CD4-positive, alpha-beta T cell (primary cell): Measurements from ENCODE around the gene INTU. TPM values are rescaled to one million over a fixed set of nuclear protein-coding genes. Genes with fewer than 3 reads are reported as not detected.

Source experiments
- ATAC-seq: fragments of 200-7000 bp; cut with Tn5 transposase; one replicate; pipeline ENCODE4 v1.10.0; 2022; ENCODE audit warnings: mild to moderate bottlenecking; ENCODE audit not compliant: poor library complexity
- CTCF ChIA-PET: fragments of 350-600 bp; sonication (Branson Sonifier 250); formaldehyde crosslinking; loops from one replicate; lab custom pipeline; 2021; ENCODE audit warnings: antibody characterized with exemption, inconsistent platforms; lab: Charles Lee
- POLR2A ChIA-PET: fragments of 350-600 bp; sonication (Branson Sonifier 250); formaldehyde crosslinking; loops from one replicate; lab custom pipeline; 2021; ENCODE audit warnings: antibody characterized with exemption, inconsistent platforms; lab: Charles Lee
- DNase-seq, 14 experiments: peaks; one replicate each; pipeline ENCODE4 v3.0.0-alpha.2; 2013 to 2020; ENCODE audit warnings: mixed read lengths in 2 of 14
- H3K27ac ChIP-seq, 2 donors: one replicate each; pipeline versions ENCODE4 v1.5.1 to v1.7.0; 2013; ENCODE audit warnings: low read length in 2 of 2, low read depth in 1 of 2, mild to moderate bottlenecking in 1 of 2
- H3K27me3 ChIP-seq, 2 experiments: 1 replicate in 1 of 2; 2 replicates in 1 of 2; pipeline versions ENCODE4 v1.6.1 to v1.7.0; 2013; ENCODE audit warnings: low read length in 2 of 2, control low read depth in 1 of 2, mild to moderate bottlenecking in 1 of 2, moderate library complexity in 1 of 2; ENCODE audit not compliant: insufficient read depth in 2 of 2, control insufficient read depth in 1 of 2
- H3K36me3 ChIP-seq: one replicate; pipeline ENCODE4 v1.6.1; 2013; ENCODE audit warnings: low read length, control low read depth; ENCODE audit not compliant: insufficient read depth
- H3K4me1 ChIP-seq: one replicate; pipeline ENCODE4 v1.6.1; 2013; ENCODE audit warnings: low read length, control low read depth; ENCODE audit not compliant: insufficient read depth
- H3K4me3 ChIP-seq: one replicate; pipeline ENCODE4 v1.5.1; 2013; ENCODE audit warnings: mild to moderate bottlenecking, low read length, moderate library complexity
- H3K9me3 ChIP-seq, 2 experiments: 1 replicate in 1 of 2; 2 replicates in 1 of 2; pipeline versions ENCODE4 v1.6.1 to v1.7.0; 2013; ENCODE audit warnings: low read length in 2 of 2, mild to moderate bottlenecking in 2 of 2, control low read depth in 1 of 2, moderate library complexity in 1 of 2; ENCODE audit not compliant: control insufficient read depth in 1 of 2, insufficient read depth in 1 of 2
- H3K27ac Mint-ChIP-seq: one replicate; pipeline ENCODE4 v1.8.0; 2020; ENCODE audit warnings: mixed read lengths
- H3K27me3 Mint-ChIP-seq: one replicate; pipeline ENCODE4 v1.8.0; 2021; ENCODE audit warnings: mixed read lengths
- H3K36me3 Mint-ChIP-seq: one replicate; pipeline ENCODE4 v1.8.0; 2021; ENCODE audit warnings: low read depth, mixed read lengths
- H3K4me1 Mint-ChIP-seq: one replicate; pipeline ENCODE4 v1.8.0; 2021; ENCODE audit warnings: low read depth, mixed read lengths
- H3K4me3 Mint-ChIP-seq: one replicate; pipeline ENCODE4 v1.8.0; 2020; ENCODE audit warnings: mild to moderate bottlenecking, mixed read lengths
- H3K9me3 Mint-ChIP-seq: one replicate; pipeline ENCODE4 v1.8.0; 2020; ENCODE audit warnings: mixed read lengths
- intact Hi-C, 2 experiments: fragments of 100-400 bp; cut with DNase I in 1 of 2; cut with micrococcal nuclease in 1 of 2; formaldehyde crosslinking; loops; one replicate each; pipeline versions ENCODE4 v1.15.1 to v1.9.0; 2023 to 2025; cut with DNase I, micrococcal nuclease
- total RNA-seq, 174 experiments: library from RNA in 2 of 174; stranded (reverse) in 2 of 174; gene quantifications; one replicate each; pipeline ENCODE4 v1.2.3 and lab custom pipeline; 2021 to 2026
- TF ChIP-seq, protein P1 (sequence below): fragments of 200-600 bp; IDR thresholded peaks from one replicate; pipeline ENCODE4 v1.8.0; 2022; ENCODE audit warnings: antibody characterized with exemption, mild to moderate bottlenecking

INTU gene
- total RNA-seq, 2 experiments from 2014 or later, result not detected

GRCh38 chr4:127606823-127607222 lies 25.9 kb upstream of the INTU start:
- Mint-ChIP-seq H3K4me1 (no peaks in the 10 kb centered on the region), H3K27ac (no peak overlapping the region), H3K4me3 (no peak overlapping the region), H3K36me3 (no peaks in the 10 kb centered on the region), H3K9me3 (no peaks in the 10 kb centered on the region), H3K27me3 (peaks cover 17% of the 10 kb centered on the region)
- no peak for ATAC-seq
- intact Hi-C loops, result loop anchor here in 1 of 2 experiments (10.0 kb wide), 1 partner anchor 448 kb away; no protein-coding TSS in a partner anchor
- no peak overlapping the region for H3K27ac ChIP-seq
- CTCF ChIA-PET, result no interaction called here
- POLR2A ChIA-PET, result no interaction called here
- no peaks in the 10 kb centered on the region for H3K4me1 ChIP-seq
- TF ChIP-seq, protein P1, sequence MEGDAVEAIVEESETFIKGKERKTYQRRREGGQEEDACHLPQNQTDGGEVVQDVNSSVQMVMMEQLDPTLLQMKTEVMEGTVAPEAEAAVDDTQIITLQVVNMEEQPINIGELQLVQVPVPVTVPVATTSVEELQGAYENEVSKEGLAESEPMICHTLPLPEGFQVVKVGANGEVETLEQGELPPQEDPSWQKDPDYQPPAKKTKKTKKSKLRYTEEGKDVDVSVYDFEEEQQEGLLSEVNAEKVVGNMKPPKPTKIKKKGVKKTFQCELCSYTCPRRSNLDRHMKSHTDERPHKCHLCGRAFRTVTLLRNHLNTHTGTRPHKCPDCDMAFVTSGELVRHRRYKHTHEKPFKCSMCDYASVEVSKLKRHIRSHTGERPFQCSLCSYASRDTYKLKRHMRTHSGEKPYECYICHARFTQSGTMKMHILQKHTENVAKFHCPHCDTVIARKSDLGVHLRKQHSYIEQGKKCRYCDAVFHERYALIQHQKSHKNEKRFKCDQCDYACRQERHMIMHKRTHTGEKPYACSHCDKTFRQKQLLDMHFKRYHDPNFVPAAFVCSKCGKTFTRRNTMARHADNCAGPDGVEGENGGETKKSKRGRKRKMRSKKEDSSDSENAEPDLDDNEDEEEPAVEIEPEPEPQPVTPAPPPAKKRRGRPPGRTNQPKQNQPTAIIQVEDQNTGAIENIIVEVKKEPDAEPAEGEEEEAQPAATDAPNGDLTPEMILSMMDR, result no peak
- no peak overlapping the region for H3K4me3 ChIP-seq
- no peaks in the 10 kb centered on the region for H3K36me3 ChIP-seq
- no peak for DNase-seq
- no peaks in the 10 kb centered on the region for H3K27me3 ChIP-seq
- no peaks in the 10 kb centered on the region for H3K9me3 ChIP-seq

DNA sequence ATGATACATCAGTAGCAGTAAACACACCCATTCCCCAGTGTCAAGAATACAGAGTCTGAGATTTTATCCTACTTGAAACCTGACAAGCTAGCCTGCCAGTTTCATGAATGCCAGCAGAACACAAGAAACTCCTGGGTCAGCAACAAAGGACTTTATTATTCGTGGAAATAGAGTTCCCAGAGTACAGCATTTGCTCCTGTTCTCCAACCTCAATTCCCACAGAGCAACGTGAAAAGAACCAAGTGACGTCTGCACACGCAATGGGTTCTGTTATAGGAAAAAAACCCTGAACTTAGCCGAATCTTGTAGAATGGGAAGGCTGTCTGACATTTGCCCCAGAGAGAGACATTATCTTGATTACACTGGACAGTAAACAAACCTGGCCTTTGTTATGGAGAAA lies 23.3 kb upstream of the INTU start:
- no peaks in the 10 kb centered on the region for H3K9me3 Mint-ChIP-seq
- Histone ChIP-seq H3K27me3 (peaks cover 0 to 3% of the 10 kb centered on the region in 2 experiments), H3K36me3 (no peaks in the 10 kb centered on the region), H3K9me3 (no peaks in the 10 kb centered on the region), H3K4me1 (no peaks in the 10 kb centered on the region), H3K4me3 (no peak overlapping the region), H3K27ac (no peak overlapping the region)
- peaks cover 19% of the 10 kb centered on the region for H3K27me3 Mint-ChIP-seq
- no peaks in the 10 kb centered on the region for H3K4me1 Mint-ChIP-seq
- ChIA-PET POLR2A (no interaction called here), CTCF (no interaction called here)
- ATAC-seq (no peak), DNase-seq (no peak)
- H3K27ac Mint-ChIP-seq, result no peak overlapping the region
- no peak overlapping the region for H3K4me3 Mint-ChIP-seq
- TF ChIP-seq, protein P1, result no peak
- no peaks in the 10 kb centered on the region for H3K36me3 Mint-ChIP-seq
- intact Hi-C loops, result loop anchor here in 1 of 2 experiments (10.0 kb wide), 1 partner anchor 445 kb away; no protein-coding TSS in a partner anchor

DNA sequence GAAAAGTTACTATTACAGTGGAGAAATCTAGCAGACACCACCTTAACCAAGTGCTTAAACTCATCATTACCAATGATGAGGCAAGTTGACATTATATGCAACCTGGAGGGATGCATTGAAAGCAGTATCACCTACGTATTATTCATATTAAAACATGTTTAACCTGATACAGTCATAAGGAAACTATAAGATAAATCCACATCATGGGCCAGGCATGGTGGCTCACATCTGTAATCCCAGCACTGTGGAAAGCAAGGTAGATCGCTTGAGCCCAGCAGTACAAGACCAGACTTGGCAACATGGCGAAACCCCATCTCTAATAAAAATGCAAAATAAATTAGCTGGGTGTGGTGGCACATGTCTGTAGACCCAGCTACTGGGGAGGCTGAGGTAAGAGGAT lies 22.3 kb upstream of the INTU start:
- Mint-ChIP-seq H3K36me3 (no peaks in the 10 kb centered on the region), H3K27ac (no peak overlapping the region), H3K4me1 (no peaks in the 10 kb centered on the region), H3K9me3 (no peaks in the 10 kb centered on the region), H3K27me3 (peaks cover 15% of the 10 kb centered on the region), H3K4me3 (no peak overlapping the region)
- DNase-seq (no peak), ATAC-seq (no peak)
- H3K4me3 ChIP-seq, result no peak overlapping the region
- intact Hi-C loops, result no loop called here
- POLR2A ChIA-PET, result no interaction called here
- TF ChIP-seq, protein P1, result no peak
- H3K36me3 ChIP-seq, result no peaks in the 10 kb centered on the region
- CTCF ChIA-PET, result no interaction called here
- no peaks in the 10 kb centered on the region for H3K4me1 ChIP-seq
- H3K27me3 ChIP-seq, result peaks cover 0 to 3% of the 10 kb centered on the region in 2 experiments
- no peak overlapping the region for H3K27ac ChIP-seq
- H3K9me3 ChIP-seq, result no peaks in the 10 kb centered on the region
